Myocyte (in vitro differentiated cells): Measurements from ENCODE around the gene IQUB. TPM values are rescaled to one million over a fixed set of nuclear protein-coding genes. Genes with fewer than 3 reads are reported as not detected.
"Not testable (repeated sequence)": the region's sequence is repeated elsewhere in the genome, so short reads cannot be mapped to it uniquely, and the experiment has no call there.

Source experiments
- DNase-seq: peaks from one replicate; pipeline ENCODE4 v3.0.0-alpha.2; 2012; ENCODE audit warnings: low read depth
- total RNA-seq: library from RNA; depleted of rRNA; stranded (reverse); fragments of >200 nt; gene quantifications from 2 replicates; pipeline ENCODE4 v1.2.3, GENCODE V29; 2014

IQUB gene
- total RNA-seq, 1 donor from 2014 or later, result 1.1 TPM

DNA sequence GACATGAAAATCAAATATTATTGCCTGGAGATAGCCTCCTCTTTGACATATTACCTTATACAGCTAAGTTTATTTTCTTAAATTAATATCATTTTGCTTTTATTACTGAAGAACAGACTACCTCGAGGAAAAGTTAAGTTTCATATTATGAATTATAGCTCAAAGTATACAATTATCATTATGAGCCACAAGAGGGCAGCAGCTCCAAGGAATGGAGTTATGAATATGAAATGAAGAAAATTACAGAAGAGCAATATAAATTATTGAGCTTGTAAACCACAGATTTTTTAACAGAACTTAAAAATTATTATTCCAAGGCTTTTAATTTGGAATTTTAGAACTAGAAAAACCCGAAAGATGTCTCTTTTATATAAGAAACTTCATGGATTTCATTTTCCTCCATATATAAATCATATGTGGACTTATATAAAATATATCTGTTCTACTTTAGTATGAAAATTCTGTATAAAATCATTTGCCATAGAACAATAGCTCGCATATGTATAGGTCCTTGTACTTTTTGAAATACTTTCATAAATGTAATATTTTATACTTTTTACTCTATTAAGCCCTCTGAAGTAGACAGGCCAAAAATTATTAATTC, 40.1 kb downstream of the IQUB start:
- peak; percentile 75 for DNase-seq

DNA sequence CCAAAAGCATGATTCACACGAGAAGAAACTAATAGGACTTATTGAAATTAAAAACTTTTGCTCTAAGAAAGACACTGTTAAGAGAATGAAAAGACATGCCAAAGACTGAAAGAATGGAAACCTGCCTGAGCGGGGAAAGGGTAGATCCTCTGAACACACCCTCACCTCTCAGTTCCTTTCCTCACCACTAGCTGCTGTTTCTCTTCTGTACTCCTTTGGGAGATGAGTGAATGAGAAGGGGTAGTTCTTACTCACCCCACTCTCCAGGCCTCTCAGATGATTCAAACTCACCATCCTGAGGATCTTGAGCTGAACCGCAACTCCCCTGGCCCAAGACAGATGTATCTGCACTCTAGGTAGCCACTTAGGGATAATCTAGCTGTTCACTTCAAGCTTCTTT, 41.9 kb downstream of the IQUB start:
- no peak for DNase-seq

DNA sequence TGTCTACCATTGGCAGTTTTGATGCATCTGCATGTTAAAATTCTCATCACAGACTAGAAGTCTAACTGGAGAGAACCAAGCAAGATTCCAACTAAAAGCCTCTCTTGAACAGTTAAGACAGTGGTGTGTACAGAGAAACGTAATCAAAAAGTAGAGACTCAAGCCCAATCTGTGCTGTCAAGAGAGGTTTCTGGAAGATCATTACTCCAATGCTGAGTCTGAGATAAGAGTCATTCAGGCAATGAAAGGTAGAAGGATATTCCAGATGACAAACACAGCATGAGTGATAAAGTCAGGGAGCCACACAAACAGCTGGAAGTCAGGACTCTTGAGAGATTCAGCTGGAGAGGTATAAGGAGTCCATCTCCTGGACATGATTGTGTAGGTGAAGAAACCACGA, 48.7 kb downstream of the IQUB start:
- DNase-seq, result no peak

DNA sequence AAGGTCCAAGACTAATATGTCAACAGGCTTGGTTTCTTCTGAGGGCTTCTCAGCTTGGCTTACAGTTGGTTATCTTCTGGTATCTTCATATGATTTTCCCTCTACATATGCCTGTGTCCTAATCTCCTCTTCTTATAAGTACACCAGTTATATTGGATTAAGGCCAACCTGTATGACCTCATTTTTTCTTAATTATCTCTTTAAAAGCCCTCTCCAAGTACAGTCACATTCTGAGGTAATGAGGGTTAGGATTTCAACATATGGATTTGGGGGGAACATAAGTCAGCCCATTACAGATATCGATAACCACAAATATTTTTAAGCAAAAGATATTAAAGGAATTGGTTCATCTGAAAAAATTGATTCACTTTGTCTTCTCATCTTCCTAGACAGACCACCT, 49.2 kb downstream of the IQUB start:
- DNase-seq, result no peak

DNA sequence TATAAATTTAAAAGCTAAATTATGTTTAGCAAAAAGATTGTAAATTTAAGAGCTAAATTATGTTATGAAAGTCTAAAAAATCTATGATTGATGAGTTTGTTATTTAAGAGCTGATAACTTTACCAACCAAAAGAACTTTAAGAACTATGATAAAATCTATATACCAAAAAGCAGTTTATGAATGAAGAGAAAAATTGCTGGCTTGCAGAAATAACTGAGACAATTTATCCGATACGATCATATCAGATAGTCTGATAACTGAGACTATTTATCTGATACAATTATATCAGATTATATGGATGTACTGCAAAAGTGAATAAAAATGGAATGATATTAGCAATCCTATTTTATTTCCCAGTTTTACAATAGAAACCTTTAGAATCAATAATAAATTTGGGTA, 50.2 kb downstream of the IQUB start:
- DNase-seq, result no peak

DNA sequence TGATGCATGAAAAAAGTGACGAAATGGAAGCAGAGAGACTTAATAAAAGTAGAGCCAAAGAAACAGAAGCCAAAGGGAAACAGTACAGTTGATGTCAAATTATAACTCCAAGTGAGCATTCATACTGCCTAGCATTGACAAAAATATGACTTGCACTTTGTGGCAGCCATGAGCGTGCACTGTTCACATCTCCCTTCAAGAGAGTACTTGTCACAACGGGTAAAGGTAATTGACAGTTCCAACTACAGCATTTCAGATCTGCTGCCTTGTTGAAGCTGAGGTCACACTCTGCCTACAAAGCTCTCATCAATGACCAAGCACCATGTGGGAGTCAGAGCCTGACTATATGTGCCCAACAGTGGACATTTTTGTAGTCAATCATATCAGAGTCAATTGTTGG, 54.3 kb downstream of the IQUB start:
- DNase-seq, result no peak

DNA sequence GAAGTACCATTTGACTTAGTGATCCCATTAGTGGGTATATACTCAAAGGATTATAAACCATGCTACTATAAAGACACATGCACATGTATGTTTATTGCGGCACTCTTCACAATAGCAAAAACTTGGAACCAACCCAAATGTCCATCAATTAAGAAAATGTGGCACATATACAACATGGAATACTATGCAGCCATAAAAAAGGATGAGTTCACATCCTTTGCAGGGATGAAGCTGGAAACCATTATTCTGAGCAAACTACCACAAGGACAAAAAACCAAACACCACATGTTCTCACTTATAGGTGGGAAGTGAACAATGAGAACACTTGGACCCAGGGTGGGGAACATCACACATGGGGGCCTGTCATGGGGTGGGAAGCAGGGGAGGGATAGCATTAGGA, 56.3 kb downstream of the IQUB start:
- DNase-seq, result not testable (repeated sequence)

GRCh38 chr7:123472750-123473445, 61.5 kb downstream of the IQUB start:
- DNase-seq, result no peak

GRCh38 chr7:123472327-123472726, 62.1 kb downstream of the IQUB start:
- no peak for DNase-seq

GRCh38 chr7:123468303-123468702, 66.1 kb downstream of the IQUB start:
- DNase-seq, result peak; percentile 25

DNA sequence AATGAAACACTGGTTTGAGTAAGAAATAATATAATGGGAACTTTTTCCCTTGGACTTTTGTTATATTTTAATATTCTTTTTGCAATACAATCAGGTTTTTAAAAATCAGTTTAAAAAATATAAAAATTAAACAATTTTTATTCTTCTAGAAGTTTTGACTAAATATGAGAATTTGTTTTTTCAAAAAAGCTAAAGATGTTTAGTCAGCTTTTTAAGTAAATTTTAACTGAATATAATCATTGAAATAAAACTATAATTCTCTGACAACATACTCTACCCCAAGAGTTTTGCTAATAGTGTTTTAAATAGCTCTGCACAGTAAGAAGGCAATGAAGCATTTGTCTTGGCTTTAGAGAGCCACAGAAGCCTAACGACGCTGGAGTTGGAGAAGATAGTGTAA, 70.5 kb downstream of the IQUB start:
- peak; percentile 5 for DNase-seq

GRCh38 chr7:123460616-123461015, 73.8 kb downstream of the IQUB start:
- DNase-seq, result peak; percentile 89

DNA sequence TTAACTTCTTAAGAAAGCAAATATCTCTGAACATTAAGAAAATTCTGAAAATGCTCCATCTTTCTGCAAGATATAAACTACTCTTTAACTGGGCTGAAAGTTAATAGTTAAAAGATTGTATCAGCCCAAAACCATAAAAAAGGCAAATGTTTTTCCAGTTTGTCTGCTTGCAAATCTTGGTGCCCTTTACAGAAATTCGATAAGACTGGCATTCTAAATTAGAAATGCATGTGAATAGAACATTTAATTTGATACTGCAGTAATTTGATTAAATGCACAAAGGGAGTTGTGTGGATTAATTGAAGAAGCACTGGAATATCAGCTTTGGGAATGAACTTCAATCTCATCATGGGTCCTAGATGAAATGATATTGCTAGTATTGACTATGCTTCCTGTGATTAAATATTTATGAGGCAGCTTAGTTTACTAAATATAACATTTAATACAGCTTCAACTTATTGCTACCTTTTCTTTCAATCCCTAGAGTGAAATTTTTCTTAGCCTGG, 78.4 kb downstream of the IQUB start:
- DNase-seq, result no peak

- DNase-seq, result no peak
Measured at GRCh38 chr7:123440101-123440548, 94.3 kb downstream of the IQUB start.

- DNase-seq, result no peak
Measured at GRCh38 chr7:123439191-123439590, 95.2 kb downstream of the IQUB start.

DNA sequence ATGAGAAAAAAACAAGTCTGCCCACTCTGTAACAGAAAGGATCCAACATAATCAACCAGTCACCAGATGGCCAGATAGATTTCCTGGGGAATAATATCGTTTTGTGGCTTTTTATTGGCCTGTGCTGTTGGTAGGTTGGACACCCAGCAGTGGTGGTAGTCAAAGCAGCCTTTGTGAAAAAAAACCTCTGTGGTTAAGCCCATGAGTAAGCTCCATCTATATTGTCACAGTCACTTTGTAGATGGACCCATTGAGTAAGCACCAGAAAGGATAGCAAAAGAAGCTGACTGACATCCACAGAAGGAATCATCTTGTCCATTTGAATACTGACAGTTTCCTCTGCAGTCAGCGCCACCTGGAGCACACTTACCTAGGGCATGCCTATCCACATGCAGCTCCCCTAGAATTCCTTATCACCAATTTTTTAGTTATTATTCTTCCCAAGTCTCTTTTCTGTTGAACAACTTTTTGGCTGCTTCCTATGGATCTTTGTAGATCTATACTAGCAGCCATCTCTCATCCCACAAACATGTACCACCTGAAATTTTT, 96.9 kb downstream of the IQUB start:
- DNase-seq, result peak; percentile 34

DNA sequence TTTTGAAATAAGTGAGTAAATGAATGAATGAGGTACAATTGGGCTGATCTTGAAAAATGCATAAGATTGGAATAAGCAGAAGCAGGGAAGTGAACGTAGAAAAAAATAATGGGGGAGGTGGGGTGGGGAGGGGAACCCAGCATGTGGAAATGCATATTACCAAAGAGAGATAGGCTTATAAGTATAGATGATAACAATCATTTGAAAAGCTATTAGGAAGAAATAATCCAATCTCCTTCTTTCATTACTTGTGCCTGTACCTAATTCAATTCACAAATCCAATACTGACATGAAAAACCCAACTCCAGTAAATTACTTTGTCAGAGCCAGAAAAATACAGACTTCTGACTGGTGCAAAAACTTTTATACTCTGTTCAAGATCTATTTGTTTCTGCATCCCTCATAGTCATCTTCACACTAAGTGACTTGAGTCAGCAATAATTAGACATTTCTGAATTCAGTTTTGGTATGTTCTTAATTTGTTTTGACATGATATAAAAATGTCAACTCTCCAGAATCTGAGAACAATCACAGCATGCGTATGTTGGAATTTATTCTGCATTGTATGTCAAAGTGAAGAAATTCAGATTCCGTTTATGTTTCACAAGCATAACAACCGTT, 99.2 kb downstream of the IQUB start:
- no peak for DNase-seq

DNA sequence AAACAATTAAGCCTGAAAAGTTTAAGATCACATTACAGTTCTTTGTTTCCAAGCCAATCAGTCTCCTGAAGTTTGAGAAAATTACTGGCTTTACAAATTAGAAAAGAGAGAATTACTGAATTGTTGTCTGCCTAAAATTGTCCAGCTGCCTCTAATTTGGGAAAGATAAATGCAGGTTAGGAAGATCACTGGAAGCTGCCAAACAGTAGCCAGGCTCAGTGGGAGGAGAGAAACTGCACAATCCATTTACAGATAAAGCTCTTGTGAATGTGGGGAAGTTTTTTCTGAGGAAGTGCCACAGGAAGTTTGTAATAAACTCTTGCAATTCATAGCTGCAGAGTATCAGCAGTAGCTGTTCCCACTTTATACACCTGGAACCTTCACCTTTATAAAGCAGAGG, 100.7 kb downstream of the IQUB start:
- DNase-seq, result no peak

DNA sequence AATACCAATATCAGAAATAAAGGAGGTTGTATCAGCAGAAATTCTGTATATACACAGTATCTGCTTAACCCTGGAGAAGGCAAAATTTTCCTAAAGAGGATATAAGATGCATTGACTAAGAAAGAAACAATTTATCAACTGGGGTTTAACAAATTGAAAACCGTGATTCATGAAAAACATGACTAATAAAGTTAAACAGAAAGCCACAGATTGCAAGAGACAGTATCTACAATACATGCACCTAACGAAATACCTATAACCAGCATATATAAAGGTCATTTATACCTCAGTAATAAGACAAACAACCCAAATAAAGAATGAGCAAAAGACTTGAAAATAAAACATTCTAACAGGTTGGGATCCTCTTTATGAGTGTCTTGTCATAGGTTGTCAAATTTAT, 101.8 kb downstream of the IQUB start:
- no peak for DNase-seq

DNA sequence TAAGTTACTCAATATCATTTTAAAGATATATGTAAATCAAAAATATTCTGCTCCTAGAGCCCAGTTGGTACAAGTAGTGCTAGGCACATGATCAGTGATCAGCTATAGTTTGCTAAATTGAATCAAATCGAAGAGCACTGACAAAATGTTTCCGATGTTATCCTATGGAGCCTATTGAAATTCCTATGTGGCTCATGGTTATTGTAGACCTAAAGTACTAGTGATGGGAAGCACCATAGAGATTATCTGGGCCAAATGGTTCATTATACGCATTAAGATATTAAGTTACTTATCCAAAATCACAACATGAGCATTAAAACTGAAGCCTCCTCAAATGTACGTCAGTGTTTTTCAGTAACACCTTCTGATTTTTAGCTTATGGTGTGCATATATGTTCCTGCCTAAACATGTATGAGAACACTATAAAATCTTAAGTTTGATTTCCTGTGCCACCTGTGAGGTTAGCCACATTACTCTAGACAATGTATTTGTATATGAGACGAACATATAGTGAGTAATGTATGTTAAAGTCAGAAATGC, 103.2 kb downstream of the IQUB start:
- DNase-seq, result no peak

- DNase-seq, result no peak
Measured at GRCh38 chr7:123425246-123425645, 109.1 kb downstream of the IQUB start.

DNA sequence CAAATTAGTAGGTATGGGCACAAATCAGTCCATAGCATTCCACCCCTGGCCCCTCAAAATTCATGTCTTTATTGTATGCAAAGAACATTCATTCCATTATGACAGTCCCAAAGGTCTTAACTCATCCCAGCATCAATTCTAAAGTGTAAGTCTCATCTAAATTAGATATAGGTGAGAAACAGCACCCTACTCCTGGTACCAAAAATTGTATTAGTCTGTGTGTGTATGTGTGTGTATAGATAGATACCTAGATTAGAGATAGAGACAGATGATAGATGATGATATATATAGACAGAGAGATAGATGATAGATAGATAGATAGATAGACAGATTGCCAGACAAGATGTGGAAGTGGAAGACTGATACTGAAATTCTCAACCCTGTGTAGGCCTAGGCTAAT, 109.9 kb downstream of the IQUB start:
- DNase-seq, result no peak
